WERI-Rb-1 (cell line): ENCODE results near the gene NDUFV3.
A peak's percentile ranks its signal among the peaks of the same experiment; 100 is the strongest.

Experiments
- DNase-seq: peaks from one replicate; pipeline ENCODE4 v3.0.0-alpha.2; 2020
- H3K27ac ChIP-seq: fragments of 250-450 bp; sonication (Bioruptor Pico); 2 replicates; pipeline ENCODE4 v1.5.1; 2020; ENCODE audit warnings: mild to moderate bottlenecking, moderate library complexity
- H3K27me3 ChIP-seq: fragments of 250-450 bp; sonication (Bioruptor Pico); 2 replicates; pipeline ENCODE4 v1.5.1; 2021; ENCODE audit warnings: mild to moderate bottlenecking, low read depth, moderate library complexity; ENCODE audit not compliant: insufficient read depth, severe bottlenecking
- H3K36me3 ChIP-seq: fragments of 250-450 bp; sonication (Bioruptor Pico); 2 replicates; pipeline ENCODE4 v1.5.1; 2020; ENCODE audit warnings: mild to moderate bottlenecking, moderate library complexity
- H3K4me3 ChIP-seq: 2 replicates; pipeline ENCODE4 v1.5.1; 2011; ENCODE audit warnings: low read depth, mild to moderate bottlenecking, control low read depth, low read length
- H3K9me3 ChIP-seq: fragments of 250-450 bp; sonication (Bioruptor Pico); 2 replicates; pipeline ENCODE4 v1.5.1; 2021; ENCODE audit warnings: mild to moderate bottlenecking, moderate library complexity; ENCODE audit not compliant: severe bottlenecking
- CTCF ChIP-seq: IDR thresholded peaks from 2 replicates; pipeline ENCODE4 v1.5.1; 2011; ENCODE audit warnings: low read depth, mild to moderate bottlenecking, control low read depth, inconsistent platforms, low read length

NDUFV3 gene

GRCh38 chr21:42892931-42893755 is at the start of gene NDUFV3:
TSS of gene NDUFV3 (plus strand) at chr21:42893309. CDS start at chr21:42893334, 25 bp downstream.
- TF ChIP-seq CTCF = no peak
- peaks cover 35% of the 10 kb centered on the region for H3K36me3 ChIP-seq
- H3K4me3 ChIP-seq = peak within 1 kb of the TSS; percentile 91
- no peaks in the 10 kb centered on the region for H3K9me3 ChIP-seq
- DNase-seq = peak; percentile 100
- peak within 1 kb of the TSS; percentile 93 for H3K27ac ChIP-seq
- H3K27me3 ChIP-seq = no peaks in the 10 kb centered on the region

GRCh38 chr21:42844411-42845113 is 48.5 kb upstream of the NDUFV3 start:
- peaks cover 79% of the 10 kb centered on the region for H3K36me3 ChIP-seq
- no peaks in the 10 kb centered on the region for H3K27me3 ChIP-seq
- TF ChIP-seq CTCF = no peak
- H3K9me3 ChIP-seq = no peaks in the 10 kb centered on the region
- DNase-seq = peak; percentile 8
- no peak overlapping the region for H3K27ac ChIP-seq
- no peak overlapping the region for H3K4me3 ChIP-seq

GRCh38 chr21:42845296-42845965 is 47.7 kb upstream of the NDUFV3 start:
- peak; percentile 4 for DNase-seq
- TF ChIP-seq CTCF = no peak
- H3K27ac ChIP-seq = no peak overlapping the region
- no peak overlapping the region for H3K4me3 ChIP-seq
- H3K27me3 ChIP-seq = no peaks in the 10 kb centered on the region
- no peaks in the 10 kb centered on the region for H3K9me3 ChIP-seq
- H3K36me3 ChIP-seq = peaks cover 79% of the 10 kb centered on the region

- no peak for TF ChIP-seq CTCF
- no peaks in the 10 kb centered on the region for H3K27me3 ChIP-seq
- peak; percentile 1 for DNase-seq
- peaks cover 79% of the 10 kb centered on the region for H3K36me3 ChIP-seq
- no peaks in the 10 kb centered on the region for H3K9me3 ChIP-seq
- no peak overlapping the region for H3K27ac ChIP-seq
- H3K4me3 ChIP-seq = no peak overlapping the region
Measured at GRCh38 chr21:42846221-42846620, 46.9 kb upstream of the NDUFV3 start.

- Histone ChIP-seq H3K36me3 (peaks cover 83% of the 10 kb centered on the region), H3K9me3 (no peaks in the 10 kb centered on the region), H3K27me3 (no peaks in the 10 kb centered on the region), H3K27ac (no peak overlapping the region), H3K4me3 (no peak overlapping the region)
- no peak for TF ChIP-seq CTCF
- DNase-seq = peak; percentile 7
Measured at GRCh38 chr21:42847051-42847707, 45.9 kb upstream of the NDUFV3 start.
